ENCODE data around the gene SETBP1. TPM values are rescaled to one million over a fixed set of nuclear protein-coding genes. Genes with fewer than 3 reads are reported as not detected.

SETBP1 gene
- total RNA-seq, 3 donors from 2014 or later: 15.0 to 97.2 (median 17.8) TPM

DNA sequence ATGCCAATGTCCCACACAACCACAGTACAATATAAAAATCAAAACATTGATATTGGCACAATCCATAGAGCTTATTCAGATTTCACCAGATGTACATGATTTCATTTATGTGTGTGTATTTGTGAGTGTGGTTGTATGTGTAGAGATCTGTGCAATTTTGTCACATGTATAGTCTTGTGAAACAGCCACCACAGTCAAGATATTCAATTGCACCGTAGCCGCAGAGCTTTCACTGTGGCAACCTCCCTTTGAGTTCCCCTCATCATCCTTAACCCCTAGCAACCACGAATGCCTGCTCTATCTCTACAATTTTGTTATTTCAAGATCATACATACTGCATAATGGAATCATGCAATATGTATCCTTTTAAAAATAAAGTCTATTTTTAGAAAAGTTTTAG lies 391.3 kb downstream of the SETBP1 start:
- DNase-seq (no peak), ATAC-seq (no peak)
- H3K36me3 ChIP-seq (ENCODE audit: low read depth): no peaks in the 10 kb centered on the region
- H3K4me1 ChIP-seq (ENCODE audit: low read depth): no peaks in the 10 kb centered on the region
- intact Hi-C loops (cut with DNase I, micrococcal nuclease): no loop called here
- no peaks in the 10 kb centered on the region for H3K9me3 ChIP-seq
- TF ChIP-seq, protein P1, sequence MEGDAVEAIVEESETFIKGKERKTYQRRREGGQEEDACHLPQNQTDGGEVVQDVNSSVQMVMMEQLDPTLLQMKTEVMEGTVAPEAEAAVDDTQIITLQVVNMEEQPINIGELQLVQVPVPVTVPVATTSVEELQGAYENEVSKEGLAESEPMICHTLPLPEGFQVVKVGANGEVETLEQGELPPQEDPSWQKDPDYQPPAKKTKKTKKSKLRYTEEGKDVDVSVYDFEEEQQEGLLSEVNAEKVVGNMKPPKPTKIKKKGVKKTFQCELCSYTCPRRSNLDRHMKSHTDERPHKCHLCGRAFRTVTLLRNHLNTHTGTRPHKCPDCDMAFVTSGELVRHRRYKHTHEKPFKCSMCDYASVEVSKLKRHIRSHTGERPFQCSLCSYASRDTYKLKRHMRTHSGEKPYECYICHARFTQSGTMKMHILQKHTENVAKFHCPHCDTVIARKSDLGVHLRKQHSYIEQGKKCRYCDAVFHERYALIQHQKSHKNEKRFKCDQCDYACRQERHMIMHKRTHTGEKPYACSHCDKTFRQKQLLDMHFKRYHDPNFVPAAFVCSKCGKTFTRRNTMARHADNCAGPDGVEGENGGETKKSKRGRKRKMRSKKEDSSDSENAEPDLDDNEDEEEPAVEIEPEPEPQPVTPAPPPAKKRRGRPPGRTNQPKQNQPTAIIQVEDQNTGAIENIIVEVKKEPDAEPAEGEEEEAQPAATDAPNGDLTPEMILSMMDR (IDR thresholded peaks at IDR 0.05): no peak
- no peak overlapping the region for H3K4me3 ChIP-seq

DNA sequence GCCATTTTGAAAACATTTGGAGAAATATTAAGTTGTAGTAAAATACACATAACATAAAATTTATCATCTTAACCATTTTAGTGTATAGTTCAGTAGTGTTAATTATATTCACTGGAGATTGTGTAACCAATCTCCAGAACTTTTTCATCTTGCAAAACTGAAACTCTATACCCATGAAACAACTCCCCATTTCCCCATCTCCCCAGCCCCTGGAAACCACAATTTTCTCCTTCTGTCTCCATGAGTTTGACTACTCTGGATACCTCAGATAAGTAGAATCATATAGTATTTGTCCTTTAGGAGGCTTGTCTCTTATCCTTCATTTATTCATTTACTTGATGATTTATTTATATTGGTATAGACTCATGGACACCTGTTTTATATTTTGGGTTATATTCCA lies 392.9 kb downstream of the SETBP1 start:
- Histone ChIP-seq H3K4me1 (ENCODE audit: low read depth) (no peaks in the 10 kb centered on the region), H3K9me3 (no peaks in the 10 kb centered on the region), H3K36me3 (ENCODE audit: low read depth) (no peaks in the 10 kb centered on the region), H3K4me3 (no peak overlapping the region)
- ATAC-seq (no peak), DNase-seq (no peak)
- TF ChIP-seq, protein P1 (IDR thresholded peaks at IDR 0.05): no peak
- intact Hi-C loops (cut with DNase I, micrococcal nuclease): no loop called here

DNA sequence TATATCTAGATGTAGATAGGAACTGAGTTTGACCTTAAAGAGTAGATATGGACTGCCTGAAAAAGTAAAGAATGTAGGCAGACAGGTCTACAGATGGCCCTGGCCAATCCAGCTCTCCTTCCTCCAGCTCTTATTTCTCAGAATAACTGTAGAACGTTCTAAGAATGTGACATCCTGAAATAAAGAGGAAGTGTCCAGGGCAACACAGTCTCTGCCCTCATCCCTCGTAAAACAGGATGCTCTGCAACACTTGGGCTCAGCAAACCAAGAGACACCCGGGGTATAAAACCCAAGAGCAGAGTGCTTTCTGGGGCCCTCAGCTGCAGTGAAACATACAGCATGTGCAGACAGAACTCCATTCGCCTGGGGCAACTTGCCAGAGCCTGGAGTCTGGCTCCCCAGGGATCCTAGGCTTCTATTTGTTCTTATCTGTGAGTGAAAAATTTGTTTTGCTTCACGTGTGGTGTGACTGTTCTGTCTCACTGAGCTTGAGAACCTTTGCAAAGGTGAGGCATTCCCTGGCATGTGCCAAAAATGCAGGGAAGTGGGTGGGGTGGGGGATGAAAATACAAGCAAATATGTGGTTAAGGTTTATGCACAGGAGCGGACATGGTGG lies 401.0 kb downstream of the SETBP1 start:
- TF ChIP-seq, protein P1 (IDR thresholded peaks at IDR 0.05): no peak
- no peak for ATAC-seq
- Histone ChIP-seq H3K4me1 (ENCODE audit: low read depth) (no peaks in the 10 kb centered on the region), H3K9me3 (no peaks in the 10 kb centered on the region), H3K4me3 (no peak overlapping the region), H3K36me3 (ENCODE audit: low read depth) (no peaks in the 10 kb centered on the region)
- no peak for DNase-seq
- intact Hi-C loops (cut with DNase I, micrococcal nuclease): no loop called here

DNA sequence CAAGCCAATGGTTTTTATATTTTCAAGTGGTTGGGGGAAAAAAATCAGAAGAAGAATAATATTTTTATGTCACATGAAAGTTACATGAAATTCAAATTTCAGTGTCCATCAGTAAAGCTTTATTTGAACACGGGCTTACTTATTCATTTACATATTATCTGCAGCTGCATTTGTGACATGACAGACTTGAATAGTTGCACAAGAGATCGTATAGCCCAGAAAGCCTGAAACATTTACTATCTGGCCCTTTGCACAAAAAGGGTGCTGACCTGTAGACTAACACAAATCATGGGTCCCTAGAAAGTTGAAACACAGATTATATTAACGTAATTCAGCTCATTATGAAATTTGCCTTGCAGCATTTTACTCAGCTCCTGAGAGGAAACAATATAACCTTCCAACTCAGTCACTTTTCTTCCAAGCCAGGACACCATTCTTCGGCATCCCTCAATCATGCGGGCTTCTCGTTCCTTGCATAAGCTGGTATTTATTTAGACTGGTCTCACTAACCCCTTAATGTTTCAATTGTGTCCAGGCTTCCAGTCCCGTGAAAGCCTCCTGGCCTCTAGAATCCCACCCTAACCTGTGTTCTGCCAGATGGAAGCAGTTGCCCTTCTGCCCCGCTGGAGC lies 402.7 kb downstream of the SETBP1 start:
- TF ChIP-seq, protein P1 (IDR thresholded peaks at IDR 0.05): no peak
- Histone ChIP-seq H3K4me1 (ENCODE audit: low read depth) (no peaks in the 10 kb centered on the region), H3K4me3 (no peak overlapping the region), H3K9me3 (no peaks in the 10 kb centered on the region), H3K36me3 (ENCODE audit: low read depth) (no peaks in the 10 kb centered on the region)
- no peak for ATAC-seq
- no peak for DNase-seq
- intact Hi-C loops (cut with DNase I, micrococcal nuclease): no loop called here

DNA sequence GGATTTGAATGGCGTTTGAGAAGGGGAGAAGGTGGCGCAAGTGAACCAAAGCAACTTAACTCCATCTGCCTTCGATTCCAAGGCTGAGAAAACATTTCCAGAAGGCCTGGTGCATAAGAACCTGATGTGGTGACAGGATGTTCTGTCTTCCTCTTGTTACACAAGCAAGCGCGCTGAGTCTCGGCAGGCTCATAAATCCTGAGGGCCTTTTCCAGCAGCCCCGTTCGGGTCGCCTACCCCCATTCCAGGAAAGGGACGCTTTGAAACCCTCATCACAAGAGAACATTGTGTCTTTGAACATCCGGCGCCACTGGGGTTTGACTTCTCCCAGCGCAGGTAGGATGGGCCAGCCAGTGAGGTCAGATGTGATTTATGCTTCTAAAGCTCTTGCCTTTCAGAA lies 403.5 kb downstream of the SETBP1 start:
- Histone ChIP-seq H3K36me3 (ENCODE audit: low read depth) (no peaks in the 10 kb centered on the region), H3K9me3 (no peaks in the 10 kb centered on the region), H3K4me3 (no peak overlapping the region), H3K4me1 (ENCODE audit: low read depth) (no peaks in the 10 kb centered on the region)
- ATAC-seq (no peak), DNase-seq (no peak)
- TF ChIP-seq, protein P1 (IDR thresholded peaks at IDR 0.05): no peak
- intact Hi-C loops (cut with DNase I, micrococcal nuclease): no loop called here

All from mucosa of descending colon (tissue), 3 donors.